GM12878 (cell line): ENCODE data around the gene PADI1. TPM values are rescaled to one million over a fixed set of nuclear protein-coding genes. Genes with fewer than 3 reads are reported as not detected.

Experiments used
- ATAC-seq: fragments of 200-7000 bp; cut with Tn5 transposase; 3 replicates; pipeline ENCODE4 v1.9.1; 2020; ENCODE audit warnings: mild to moderate bottlenecking, moderate library complexity
- BruUV-seq: library from RNA; stranded (reverse); fragments of 400-500 nt; replicated peaks from 2 replicates; lab custom pipeline; 2021; lab: Mats Ljungman, UMichigan
- CTCF ChIA-PET: fragments of 300-600 bp; sonication (Branson Sonifier 250); formaldehyde crosslinking; extraction: SDS; loops from one replicate; lab custom pipeline; 2021; ENCODE audit warnings: inconsistent platforms; lab: Yijun Ruan, JAX
- POLR2A ChIA-PET: fragments of 350-600 bp; formaldehyde crosslinking; extraction: SDS; loops from one replicate; lab custom pipeline; 2021; ENCODE audit warnings: inconsistent platforms; lab: Charles Lee
- RAD21 ChIA-PET: fragments of 300-600 bp; sonication (Branson Sonifier 250); formaldehyde crosslinking; loops from one replicate; lab custom pipeline; 2023; ENCODE audit warnings: antibody characterized with exemption; ENCODE audit not compliant: unreplicated experiment; lab: Charles Lee
- SMC1A ChIA-PET: fragments of 300-600 bp; sonication (Branson Sonifier 250); formaldehyde crosslinking; loops from one replicate; lab custom pipeline; 2023; ENCODE audit not compliant: unreplicated experiment, uncharacterized antibody; lab: Charles Lee
- DNase-seq: peaks from one replicate; pipeline ENCODE4 v3.0.0-alpha.2; 2011; ENCODE audit warnings: low read depth, low spot score
- FAIRE-seq: peaks from 3 replicates; lab custom pipeline; 2011; peaks lifted over from hg19 to GRCh38; lab: Jason Lieb, UNC
- H2AFZ ChIP-seq: 2 replicates; pipeline ENCODE4 v1.6.0; 2011; ENCODE audit warnings: low read depth, low read length, control low read depth; ENCODE audit not compliant: control insufficient read depth
- H3K27ac ChIP-seq: 2 replicates; pipeline ENCODE4 v1.5.1; 2011; ENCODE audit warnings: control low read depth; ENCODE audit not compliant: control insufficient read depth, insufficient read depth
- H3K27me3 ChIP-seq, 2 experiments: replicated peaks in 1 of 2; 2 replicates each; pipeline versions ENCODE4 v1.6.0 to v1.6.1; 2011; ENCODE audit warnings: low read length in 1 of 2; ENCODE audit not compliant: control insufficient read depth in 2 of 2, insufficient read depth in 2 of 2
- H3K36me3 ChIP-seq, 2 experiments: 2 replicates each; pipeline ENCODE4 v1.5.1; 2011; ENCODE audit warnings: low read length in 1 of 2; ENCODE audit not compliant: control insufficient read depth in 2 of 2, insufficient read depth in 2 of 2
- H3K4me1 ChIP-seq: 2 replicates; pipeline ENCODE4 v1.6.1; 2011; ENCODE audit warnings: mild to moderate bottlenecking, low read length, moderate library complexity, mixed read lengths; ENCODE audit not compliant: control insufficient read depth, insufficient read depth
- H3K4me2 ChIP-seq: 2 replicates; pipeline ENCODE4 v1.6.0; 2011; ENCODE audit warnings: control low read depth; ENCODE audit not compliant: control insufficient read depth, insufficient read depth
- H3K4me3 ChIP-seq: fragments of 200-600 bp; sonication (generic); 2 replicates; pipeline ENCODE4 v1.5.1; 2016
- H3K79me2 ChIP-seq: 2 replicates; pipeline ENCODE4 v1.6.0; 2011; ENCODE audit warnings: low read length; ENCODE audit not compliant: control insufficient read depth, insufficient read depth
- H3K9ac ChIP-seq: 2 replicates; pipeline ENCODE4 v1.8.0; 2011; ENCODE audit warnings: low read length, control low read depth, mixed read lengths; ENCODE audit not compliant: control insufficient read depth, insufficient read depth
- H3K9me3 ChIP-seq: replicated peaks from 3 replicates; pipeline ENCODE4 v1.5.1; 2011; ENCODE audit warnings: mild to moderate bottlenecking, low read length; ENCODE audit not compliant: control insufficient read depth, insufficient read depth
- H4K20me1 ChIP-seq: 2 replicates; pipeline ENCODE4 v1.6.0; 2011; ENCODE audit not compliant: control insufficient read depth, insufficient read depth
- CREM ChIP-seq: IDR thresholded peaks from 2 replicates; pipeline ENCODE4 v1.6.1; 2014; ENCODE audit warnings: antibody characterized with exemption, low read depth
- ELK1 ChIP-seq: IDR thresholded peaks from 2 replicates; pipeline ENCODE4 v1.6.1; 2012; ENCODE audit warnings: low read depth, low read length, improper control_type of control experiment
- HDAC2 ChIP-seq: fragments of 200-600 bp; sonication (generic); IDR thresholded peaks from 2 replicates; pipeline ENCODE4 v1.6.1; 2017
- KAT2A ChIP-seq: conservative IDR thresholded peaks from 2 replicates; pipeline ENCODE4 v1.6.1; 2011; ENCODE audit warnings: low read depth, low read length; ENCODE audit not compliant: control insufficient read depth
- KLF5 ChIP-seq: fragments of 450-650 bp; IDR thresholded peaks from 2 replicates; pipeline ENCODE4 v1.6.1; 2014; ENCODE audit warnings: mild to moderate bottlenecking; ENCODE audit not compliant: partially characterized antibody
- NRF1 ChIP-seq: conservative IDR thresholded peaks from 2 replicates; pipeline ENCODE4 v1.6.1; 2011; ENCODE audit warnings: mild to moderate bottlenecking, low read depth, low read length, improper control_type of control experiment
- SMAD1 ChIP-seq: fragments of 450-650 bp; IDR thresholded peaks from 2 replicates; pipeline ENCODE4 v1.6.1; 2018; ENCODE audit warnings: mild to moderate bottlenecking, low read depth; ENCODE audit not compliant: partially characterized antibody
- SMC3 ChIP-seq: IDR thresholded peaks from 2 replicates; pipeline ENCODE4 v1.6.1; 2011; ENCODE audit warnings: low read length, improper control_type of control experiment, borderline replicate concordance
- SP1 ChIP-seq: IDR thresholded peaks from one replicate; pipeline ENCODE4 v1.6.1; 2011; ENCODE audit warnings: low read depth, low read length
- TAF1 ChIP-seq: IDR thresholded peaks from 2 replicates; pipeline ENCODE4 v1.6.1; 2011; ENCODE audit warnings: mild to moderate bottlenecking, low read depth, low read length, borderline replicate concordance
- WGBS: methylation state at CpG from one replicate; pipeline ENCODE4 v1.1.6; 2016; ENCODE audit warnings: low lambda C conversion rate; ENCODE audit not compliant: insufficient replicate concordance, insufficient coverage; ENCODE audit errors: missing lambda C conversion rate; 5-methylcytosine and 5-hydroxymethylcytosine counted together
- in situ Hi-C: fragments of 300-500 bp; cut with MboI; formaldehyde crosslinking; loops from 9 replicates; pipeline ENCODE4 v1.14.3; 2018; ENCODE audit warnings: mixed read lengths
- intact Hi-C: fragments of 100-400 bp; cut with micrococcal nuclease; formaldehyde crosslinking; loops from one replicate; pipeline ENCODE4 v1.14.2; 2022; ENCODE audit not compliant: unreplicated experiment
- polyA plus RNA-seq, 11 experiments: library from polyadenylated mRNA; depleted of rRNA in 4 of 11; unstranded in 6 of 11; stranded (reverse) in 5 of 11; fragments of >200 nt; fragmentation: Nextera tagmentation in 4 of 11; fragmentation: Illumina TruSeq in 1 of 11; extraction: Ambion mirVana in 4 of 11; extraction: Trizol in 1 of 11; gene quantifications; 1 replicate in 1 of 11; 2 replicates in 10 of 11; pipeline versions ENCODE4 v1.2.1 to v1.2.3, GENCODE V29; 2011 to 2016; ENCODE audit warnings: inconsistent platforms in 2 of 11, missing spikeins in 2 of 11, low read depth in 1 of 11
- total RNA-seq, 4 experiments: library from RNA; depleted of rRNA in 3 of 4; stranded (reverse); fragments of >200 nt in 3 of 4; fragmentation: Illumina TruSeq in 1 of 4; extraction: Trizol in 1 of 4; gene quantifications; 2 replicates each; pipeline versions ENCODE4 v1.2.1 to v1.2.3, GENCODE V29; 2013 to 2021
- TF ChIP-seq, protein P1 (sequence below): fragments of 450-650 bp; formaldehyde crosslinking; IDR thresholded peaks from 2 replicates; pipeline ENCODE4 v1.4.0; 2022; ENCODE audit warnings: mild to moderate bottlenecking, moderate library complexity

The PADI1 gene
- total and polyA plus RNA-seq, 10 of the 15 experiments (the other 5 are each of a cell fraction or from before 2014, with no cell fraction given): 0.05 TPM; not detected in 9

GRCh38 chr1:17228619-17229018 is 23.7 kb downstream of the PADI1 start:
- DNase-seq (no peak), ATAC-seq (no peak), FAIRE-seq (no peak)
- SMC1A ChIA-PET: interaction anchor here (0.7 kb wide), 1 partner anchor 99 kb away, joined by 3 read pairs; no protein-coding TSS in a partner anchor
- H3K4me3 ChIP-seq: no peak overlapping the region
- H3K79me2 ChIP-seq: no peaks in the 10 kb centered on the region
- CTCF ChIA-PET: interaction anchor here (1.2 to 12.7 kb wide), 2 partner anchors 8 to 103 kb away, joined by 3 to 315 read pairs; partner anchors contain the start of gene PADI2
- RAD21 ChIA-PET: no interaction called here
- H3K27me3 ChIP-seq: no peaks in the 10 kb centered on the region; a peak in 1 of 4 replicates
- WGBS: 46% methylated on average over 8 of the region's 8 CpGs
- no peak overlapping the region for H2AFZ ChIP-seq
- H3K9me3 ChIP-seq: no peaks in the 10 kb centered on the region; the same call in 2 of the 3 replicates
- POLR2A ChIA-PET: no interaction called here
- in situ Hi-C loops (no loop called here), intact Hi-C loops (no loop called here)
- H3K4me2 ChIP-seq: no peak overlapping the region
- no peaks in the 10 kb centered on the region for H3K36me3 ChIP-seq
- no peaks in the 10 kb centered on the region for H4K20me1 ChIP-seq
- no peak overlapping the region for H3K9ac ChIP-seq
- H3K4me1 ChIP-seq: no peaks in the 10 kb centered on the region
- no peak overlapping the region for H3K27ac ChIP-seq
- TF ChIP-seq HDAC2 (no peak), SMAD1 (no peak), SP1 (no peak), SMC3 (no peak), KLF5 (no peak), TAF1 (no peak), NRF1 (no peak), CREM (no peak), ELK1 (no peak), KAT2A (no peak)
- TF ChIP-seq, protein P1, sequence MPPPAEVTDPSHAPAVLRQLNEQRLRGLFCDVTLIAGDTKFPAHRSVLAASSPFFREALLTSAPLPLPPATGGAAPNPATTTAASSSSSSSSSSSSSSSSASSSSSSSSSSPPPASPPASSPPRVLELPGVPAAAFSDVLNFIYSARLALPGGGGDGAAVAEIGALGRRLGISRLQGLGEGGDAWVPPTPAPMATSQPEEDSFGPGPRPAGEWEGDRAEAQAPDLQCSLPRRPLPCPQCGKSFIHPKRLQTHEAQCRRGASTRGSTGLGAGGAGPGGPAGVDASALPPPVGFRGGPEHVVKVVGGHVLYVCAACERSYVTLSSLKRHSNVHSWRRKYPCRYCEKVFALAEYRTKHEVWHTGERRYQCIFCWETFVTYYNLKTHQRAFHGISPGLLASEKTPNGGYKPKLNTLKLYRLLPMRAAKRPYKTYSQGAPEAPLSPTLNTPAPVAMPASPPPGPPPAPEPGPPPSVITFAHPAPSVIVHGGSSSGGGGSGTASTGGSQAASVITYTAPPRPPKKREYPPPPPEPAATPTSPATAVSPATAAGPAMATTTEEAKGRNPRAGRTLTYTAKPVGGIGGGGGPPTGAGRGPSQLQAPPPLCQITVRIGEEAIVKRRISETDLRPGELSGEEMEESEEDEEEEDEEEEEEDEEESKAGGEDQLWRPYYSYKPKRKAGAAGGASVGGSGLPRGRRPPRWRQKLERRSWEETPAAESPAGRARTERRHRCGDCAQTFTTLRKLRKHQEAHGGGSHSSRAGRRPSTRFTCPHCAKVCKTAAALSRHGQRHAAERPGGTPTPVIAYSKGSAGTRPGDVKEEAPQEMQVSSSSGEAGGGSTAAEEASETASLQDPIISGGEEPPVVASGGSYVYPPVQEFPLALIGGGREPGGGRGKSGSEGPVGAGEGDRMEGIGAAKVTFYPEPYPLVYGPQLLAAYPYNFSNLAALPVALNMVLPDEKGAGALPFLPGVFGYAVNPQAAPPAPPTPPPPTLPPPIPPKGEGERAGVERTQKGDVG (CRISPR knock-in tag): no peak
- no TSS peak for BruUV-seq
